Brain pericyte (primary cell): Measurements from ENCODE around the gene CROCC2.

Source experiments
- DNase-seq: peaks from one replicate; pipeline ENCODE4 v3.0.0-alpha.2; 2012; ENCODE audit warnings: low read depth, low spot score

The CROCC2 gene

DNA sequence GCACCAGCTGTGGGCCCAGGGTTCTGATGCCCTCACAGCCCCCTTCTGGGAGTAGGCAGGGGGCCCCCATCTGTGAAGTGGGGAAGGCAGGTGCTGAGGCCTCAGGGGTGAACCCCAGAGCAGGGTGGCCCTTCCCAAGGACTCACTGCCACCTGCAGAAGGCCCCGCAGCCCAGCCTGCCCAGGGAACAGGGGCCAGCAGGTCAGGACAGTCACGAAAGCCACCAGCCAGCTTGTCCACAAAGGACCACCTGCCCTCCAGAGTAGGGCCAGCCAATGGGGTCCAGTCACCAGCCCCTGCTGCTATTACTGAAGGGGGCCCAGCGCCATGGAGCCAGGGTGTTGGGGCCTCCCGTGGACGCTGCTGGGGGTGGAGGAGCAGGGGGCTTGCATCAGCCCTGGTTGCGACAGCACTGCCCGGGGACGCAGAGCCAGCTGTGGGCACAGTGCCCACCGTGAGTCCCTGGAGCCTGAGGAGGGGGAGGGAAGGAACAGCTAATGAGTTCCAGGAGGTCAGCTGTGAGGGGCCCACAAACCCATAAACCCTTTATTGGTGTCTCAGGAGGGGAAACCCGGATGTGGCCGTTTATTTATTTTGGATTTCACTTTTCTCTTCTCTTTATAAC, 80.8 kb downstream of the CROCC2 start:
- DNase-seq: peak; percentile 80

- DNase-seq: no peak
Measured at GRCh38 chr2:240987588-240987987, 81.5 kb downstream of the CROCC2 start.

- no peak for DNase-seq
Measured at GRCh38 chr2:240988146-240988545, 82.0 kb downstream of the CROCC2 start.

GRCh38 chr2:240988571-240989271, 82.6 kb downstream of the CROCC2 start:
- DNase-seq: no peak

GRCh38 chr2:240989451-240990265, 83.5 kb downstream of the CROCC2 start:
- DNase-seq: no peak

DNA sequence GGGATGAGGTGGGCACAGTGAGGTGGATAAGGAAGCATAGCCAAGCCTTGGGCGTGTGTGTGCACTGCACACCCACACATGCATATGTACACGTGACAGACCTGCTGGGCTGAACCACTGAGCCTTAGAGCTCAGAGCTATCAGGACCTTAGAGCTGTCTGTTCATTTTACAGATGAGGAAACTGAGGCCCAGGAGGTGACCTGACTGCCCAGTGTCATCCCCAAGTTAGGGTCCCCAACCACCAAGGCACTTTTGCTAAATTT, 84.1 kb downstream of the CROCC2 start:
- no peak for DNase-seq

GRCh38 chr2:240990726-240991377, 84.7 kb downstream of the CROCC2 start:
- no peak for DNase-seq

DNA sequence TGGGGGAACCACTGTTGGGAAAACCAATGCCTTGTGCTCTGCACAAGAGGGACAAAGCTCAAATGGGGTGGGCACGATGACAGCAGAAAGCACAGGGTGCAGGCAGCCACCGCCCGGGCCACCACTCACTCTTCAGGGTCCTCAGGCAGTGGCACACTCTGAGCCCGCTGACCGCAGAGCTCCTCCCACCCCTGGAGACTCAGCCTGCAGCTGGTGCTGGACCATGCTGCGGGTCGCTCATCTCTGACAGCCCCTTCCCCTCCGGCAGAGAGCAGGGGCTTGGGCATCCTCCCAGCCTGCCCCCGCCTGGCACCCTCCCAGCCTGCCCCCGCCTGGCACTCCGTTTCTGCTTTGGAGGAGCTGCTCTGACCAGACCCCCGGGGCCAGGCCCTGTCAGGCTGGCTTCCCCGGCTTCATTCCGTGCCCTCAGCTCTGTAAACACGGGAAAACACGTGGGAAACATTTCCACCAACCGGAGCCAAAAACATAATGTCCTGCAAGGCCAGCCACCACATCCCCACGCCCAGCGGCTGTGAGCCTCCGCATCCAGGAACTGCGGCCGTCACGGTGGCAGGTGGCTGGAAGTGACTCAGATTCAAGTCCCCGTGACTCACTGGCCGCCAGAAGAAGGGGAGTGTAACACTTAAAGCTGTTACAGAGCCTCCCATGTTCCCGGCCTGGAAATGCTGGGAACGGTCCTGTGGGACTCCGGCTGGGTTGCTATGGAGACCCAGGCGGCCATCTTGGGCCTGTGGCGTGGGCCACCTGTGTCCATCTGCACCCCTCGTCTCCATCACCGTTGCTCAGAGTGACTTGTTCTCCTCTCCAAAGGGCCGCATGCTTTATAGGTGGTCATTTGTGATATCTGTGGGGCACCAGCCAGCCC, 85.5 kb downstream of the CROCC2 start:
- peak; percentile 77 for DNase-seq

DNA sequence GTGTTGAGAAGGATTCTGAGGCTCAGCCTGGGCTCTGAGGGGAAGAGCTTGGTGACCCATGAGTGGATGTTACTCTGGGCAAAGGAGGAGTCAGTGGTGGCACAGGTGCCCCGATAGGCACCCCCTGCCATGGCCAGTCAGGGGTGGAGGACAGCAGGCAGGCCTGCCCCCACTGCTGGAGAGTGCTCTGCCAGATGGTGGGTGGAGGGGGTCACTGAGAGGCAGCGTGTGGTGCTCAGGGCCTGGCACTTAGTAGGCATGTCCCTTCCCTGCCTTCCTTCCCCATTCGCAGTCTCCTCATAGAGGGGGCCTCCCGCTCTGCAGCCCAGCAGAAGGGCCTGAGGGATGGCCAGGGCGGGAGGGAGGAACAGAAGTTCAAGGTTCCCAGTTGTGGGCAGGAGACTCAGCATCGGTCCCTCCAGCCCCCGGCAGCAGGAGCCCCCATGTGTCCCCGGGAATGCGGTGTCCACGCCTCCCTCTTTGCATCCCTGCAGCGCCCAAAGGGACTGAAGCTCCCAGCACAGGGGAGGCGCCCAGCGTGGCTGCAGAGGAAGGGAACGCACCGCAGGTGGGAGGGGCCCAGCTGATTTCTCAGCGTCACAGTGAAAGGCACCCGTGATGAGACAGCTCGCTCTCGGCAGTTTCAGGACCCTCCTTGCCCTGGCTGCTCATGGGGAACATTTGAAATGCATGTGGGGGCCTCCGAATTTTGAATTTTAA, 86.6 kb downstream of the CROCC2 start:
- DNase-seq: no peak

GRCh38 chr2:240993446-240994170, 87.5 kb downstream of the CROCC2 start:
- DNase-seq: no peak

DNA sequence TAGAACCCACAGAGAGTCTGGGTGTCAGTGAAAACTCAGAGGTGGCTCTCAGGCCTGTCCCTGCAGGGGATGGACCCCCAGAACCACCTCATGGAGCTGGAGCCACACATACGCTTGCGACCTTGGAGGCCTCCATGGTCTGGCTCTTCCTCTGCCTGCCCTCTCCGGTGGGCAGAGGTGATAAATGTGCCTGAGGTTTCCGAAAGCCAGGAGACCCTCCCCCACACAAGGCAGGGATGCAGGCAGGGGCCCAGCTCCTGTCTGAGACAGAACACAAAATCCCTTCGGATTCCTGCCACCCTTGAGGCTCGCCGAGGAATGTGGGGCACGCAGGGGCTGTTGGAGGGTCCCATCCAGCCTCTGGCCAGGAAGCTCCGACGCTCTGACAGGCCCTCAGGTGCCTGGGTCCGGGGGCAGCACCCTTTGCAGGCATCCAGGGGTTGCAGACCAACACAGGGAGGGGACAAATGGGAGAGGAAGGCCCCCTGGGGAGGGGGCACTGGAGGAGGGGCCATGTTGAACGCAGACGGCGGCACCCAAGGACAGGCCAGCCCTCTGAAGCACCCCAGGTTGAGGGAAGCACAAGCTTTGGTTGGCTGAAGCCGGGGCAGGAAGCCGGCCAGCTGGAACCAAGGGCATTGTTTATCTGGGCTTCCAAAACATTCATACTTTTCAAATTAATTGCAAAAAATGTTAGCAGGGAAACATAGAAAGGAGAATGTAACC, 88.2 kb downstream of the CROCC2 start:
- DNase-seq: no peak

DNA sequence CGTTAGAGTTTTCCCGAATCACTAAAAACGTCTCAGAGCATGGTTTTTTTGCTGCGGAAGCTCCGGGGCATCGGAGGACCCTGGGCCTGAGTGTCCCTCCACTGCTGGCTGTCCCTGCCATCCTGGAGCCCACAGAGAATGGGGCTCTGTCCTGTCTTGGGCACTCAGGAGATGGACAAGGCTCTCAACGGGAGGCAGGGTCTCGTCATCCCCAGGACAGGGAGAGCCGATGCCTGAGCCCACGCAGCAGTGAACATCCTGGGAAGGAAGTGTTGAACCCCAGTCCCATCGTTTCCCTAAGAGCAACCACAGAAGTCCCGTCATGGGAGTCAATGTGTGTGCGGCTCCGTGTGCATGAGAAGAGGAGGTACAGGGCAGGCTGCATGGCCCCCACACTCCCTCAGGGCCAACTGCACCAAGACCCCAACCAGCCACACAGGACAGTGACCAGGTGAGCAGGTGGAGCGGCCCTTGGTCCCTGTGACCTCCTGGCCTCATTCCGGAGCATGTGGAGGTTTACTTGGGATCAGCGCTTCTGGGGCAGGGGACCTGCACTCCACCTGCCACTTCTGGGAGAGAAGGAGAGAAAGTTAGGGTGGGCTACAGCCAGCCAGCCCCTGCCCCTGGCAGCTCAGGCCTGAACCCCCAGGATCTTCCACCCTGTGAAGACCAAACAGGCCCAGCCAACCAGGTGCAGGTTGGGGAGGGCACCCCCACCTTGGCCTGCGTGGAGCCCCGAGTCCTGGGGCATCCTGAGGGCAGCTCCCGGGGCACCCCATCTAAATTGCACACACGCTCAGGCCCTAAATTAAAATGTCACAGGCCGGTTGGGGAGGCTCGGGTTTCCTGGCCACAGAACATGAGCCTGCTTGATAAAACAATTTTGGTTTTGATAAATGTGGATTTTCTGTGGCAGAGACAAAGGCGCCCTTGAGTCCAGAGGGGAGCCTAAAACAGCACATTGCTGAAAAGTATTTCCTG, 89.2 kb downstream of the CROCC2 start:
- DNase-seq: no peak

DNA sequence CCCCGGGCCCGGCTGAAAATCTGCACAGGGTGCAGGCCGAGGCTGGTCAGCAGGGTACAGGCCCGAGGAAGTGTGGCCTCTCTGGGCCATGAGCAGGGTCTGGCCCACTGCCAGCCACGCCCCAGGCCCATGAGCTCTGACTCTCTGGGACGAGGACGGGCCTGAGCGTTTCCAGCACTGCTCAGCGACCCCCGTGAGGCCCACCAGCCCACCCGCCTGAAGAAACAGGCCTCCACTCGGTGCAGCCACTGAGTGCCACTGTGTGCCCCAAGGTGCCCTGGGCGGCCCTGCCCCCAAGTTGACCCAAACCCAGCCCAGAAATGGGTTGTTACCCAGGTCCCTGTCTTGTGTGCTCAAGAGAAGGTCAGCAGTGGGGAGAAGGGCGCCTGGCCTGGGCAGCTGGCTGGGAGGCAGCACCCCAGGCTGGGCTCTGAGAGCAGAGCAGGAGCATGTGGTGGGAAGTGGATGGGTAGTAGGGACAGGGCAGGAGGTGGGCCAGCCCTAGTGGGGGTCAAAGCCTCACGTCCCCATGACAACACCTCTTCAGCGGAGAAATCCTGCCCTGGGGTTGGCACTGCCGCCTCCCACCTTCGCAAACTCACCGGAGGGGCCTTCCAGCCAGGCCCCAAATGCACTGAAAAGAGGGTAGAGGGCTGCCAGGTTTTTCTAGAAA, 90.2 kb downstream of the CROCC2 start:
- DNase-seq: no peak

DNA sequence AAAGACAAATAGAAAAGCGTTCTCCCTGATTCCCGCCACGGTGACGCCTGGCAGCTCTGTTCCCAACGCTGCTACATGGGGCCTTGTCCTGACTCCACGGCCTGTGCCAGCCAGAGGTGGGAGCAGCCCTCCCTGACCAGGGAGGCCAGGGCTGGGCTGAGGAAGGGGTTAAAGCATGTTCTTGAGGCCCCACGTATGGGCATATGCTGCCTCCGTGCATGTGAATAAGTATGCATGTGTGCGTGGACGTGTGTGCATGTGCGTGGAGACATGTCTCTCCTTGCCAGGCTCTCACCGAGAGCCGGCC, 90.7 kb downstream of the CROCC2 start:
- DNase-seq: no peak

GRCh38 chr2:240997141-240997855, 91.2 kb downstream of the CROCC2 start:
- peak; percentile 92 for DNase-seq

GRCh38 chr2:240997856-240998705, 91.9 kb downstream of the CROCC2 start, which contains the start of gene SNED1:
Gene SNED1 (plus strand): TSS chr2:240998618. CDS start chr2:240998838, 220 bp downstream.
- peak; percentile 67 for DNase-seq
